HL-60 (cell line): ENCODE results near the gene TRIO.

Experiments
- DNase-seq, 2 experiments: peaks; one replicate each; pipeline ENCODE4 v3.0.0-alpha.2; 2010 to 2020; ENCODE audit warnings: low read depth in 1 of 2, low spot score in 1 of 2
- H3K27ac ChIP-seq: fragments of 250-450 bp; sonication (Bioruptor Pico); replicated peaks from 2 replicates; pipeline ENCODE4 v1.5.1; 2020; ENCODE audit warnings: mild to moderate bottlenecking, moderate library complexity
- H3K27me3 ChIP-seq: fragments of 250-450 bp; sonication (Bioruptor Pico); 2 replicates; pipeline ENCODE4 v1.5.1; 2021; ENCODE audit warnings: mild to moderate bottlenecking, moderate library complexity; ENCODE audit not compliant: insufficient read depth, poor library complexity, severe bottlenecking
- H3K4me3 ChIP-seq: replicated peaks from 2 replicates; pipeline ENCODE4 v1.5.1; 2011; ENCODE audit warnings: mild to moderate bottlenecking, control low read depth, low read length; ENCODE audit not compliant: insufficient read depth
- CTCF ChIP-seq: IDR thresholded peaks from one replicate; pipeline ENCODE4 v1.5.1; 2011; ENCODE audit warnings: low read length, control low read depth, inconsistent platforms; ENCODE audit not compliant: insufficient read depth
- GABPA ChIP-seq: IDR thresholded peaks from 2 replicates; pipeline ENCODE4 v1.6.1; 2012; ENCODE audit warnings: low read depth
- POLR2AphosphoS5 ChIP-seq: IDR thresholded peaks from 2 replicates; pipeline ENCODE4 v1.6.1; 2012; ENCODE audit warnings: low read depth
- REST ChIP-seq: IDR thresholded peaks from 2 replicates; pipeline ENCODE4 v1.6.1; 2012; ENCODE audit warnings: low read depth; ENCODE audit not compliant: insufficient replicate concordance
- SPI1 ChIP-seq: IDR thresholded peaks from 2 replicates; pipeline ENCODE4 v1.6.1; 2012; ENCODE audit warnings: low read depth, mild to moderate bottlenecking, borderline replicate concordance

TRIO gene

GRCh38 chr5:14440223-14440581, 297.1 kb downstream of the TRIO start:
- TF ChIP-seq GABPA: no peak
- no peak for TF ChIP-seq CTCF
- no peak for TF ChIP-seq SPI1
- no peak for TF ChIP-seq REST
- no peak for TF ChIP-seq POLR2AphosphoS5

GRCh38 chr5:14440582-14441431, 297.7 kb downstream of the TRIO start:
- no peak for DNase-seq
- H3K27ac ChIP-seq: no peak overlapping the region
- TF ChIP-seq POLR2AphosphoS5 (no peak), REST (no peak), SPI1 (no peak), CTCF (no peak), GABPA (no peak)
- no peak overlapping the region for H3K4me3 ChIP-seq
- H3K27me3 ChIP-seq: no peaks in the 10 kb centered on the region

More at GRCh38 chr5:14440223-14440581, 297.1 kb downstream of the TRIO start:
- no peak for DNase-seq
- no peaks in the 10 kb centered on the region for H3K27me3 ChIP-seq
- H3K4me3 ChIP-seq: no peak overlapping the region
- H3K27ac ChIP-seq: no peak overlapping the region

- no peak for TF ChIP-seq POLR2AphosphoS5
- no peak for TF ChIP-seq GABPA
- TF ChIP-seq REST: no peak
- TF ChIP-seq SPI1: no peak
- TF ChIP-seq CTCF: no peak
- H3K27me3 ChIP-seq: no peaks in the 10 kb centered on the region
- H3K27ac ChIP-seq: no peak overlapping the region
- DNase-seq: no peak
- H3K4me3 ChIP-seq: no peak overlapping the region
Measured at GRCh38 chr5:14441641-14442040, 298.5 kb downstream of the TRIO start.
